A549 (cell line): ENCODE results near the gene ELOVL5. TPM values are rescaled to one million over a fixed set of nuclear protein-coding genes. Genes with fewer than 3 reads are reported as not detected.

Experiments used
- ATAC-seq, 2 experiments: fragments of 200-7000 bp in 1 of 2; fragments of >200 bp in 1 of 2; cut with Nextera tagmentation in 1 of 2; cut with Tn5 transposase in 1 of 2; 3 replicates each; pipeline versions ENCODE4 v1.8.0 to v1.9.1; 2018 to 2020; ENCODE audit warnings: mild to moderate bottlenecking in 1 of 2, moderate library complexity in 1 of 2
- CTCF ChIA-PET: fragments of 300-600 bp; sonication (Branson Sonifier 250); formaldehyde crosslinking; extraction: SDS; loops from one replicate; lab custom pipeline; 2021; ENCODE audit warnings: antibody characterized with exemption, inconsistent platforms; lab: Yijun Ruan, JAX
- POLR2A ChIA-PET: fragments of 350-600 bp; formaldehyde crosslinking; extraction: SDS; loops from one replicate; lab custom pipeline; 2021; ENCODE audit warnings: antibody characterized with exemption, inconsistent platforms; lab: Yijun Ruan, JAX
- DNase-seq, 2 experiments: peaks; one replicate each; pipeline versions ENCODE4 v3.0.0 to v3.0.0-alpha.2; 2011 to 2016; ENCODE audit warnings: low read depth in 1 of 2, low spot score in 1 of 2
- FAIRE-seq: peaks from 2 replicates; lab custom pipeline; 2011; peaks lifted over from hg19 to GRCh38; lab: Jason Lieb, UNC
- H3K27ac ChIP-seq, 2 experiments: fragments of >200 bp; sonication (Bioruptor Twin); formaldehyde crosslinking; 3 replicates each; pipeline ENCODE4 v1.5.1; 2016 to 2017
- H3K4me1 ChIP-seq: fragments of >200 bp; sonication (Bioruptor Twin); formaldehyde crosslinking; 3 replicates; pipeline ENCODE4 v1.6.1; 2016
- H3K4me2 ChIP-seq: fragments of >200 bp; sonication (Bioruptor Twin); formaldehyde crosslinking; 3 replicates; pipeline ENCODE4 v1.6.1; 2016
- H3K4me3 ChIP-seq: fragments of >200 bp; sonication (Bioruptor Twin); formaldehyde crosslinking; 3 replicates; pipeline ENCODE4 v1.5.1; 2016
- H3K9me3 ChIP-seq: fragments of >200 bp; sonication (Bioruptor Twin); formaldehyde crosslinking; 3 replicates; pipeline ENCODE4 v1.6.1; 2016
- BHLHE40 ChIP-seq: IDR thresholded peaks from 2 replicates; pipeline ENCODE4 v1.6.1; 2012; ENCODE audit warnings: low read depth, low read length, inconsistent platforms
- CBX2 ChIP-seq: fragments of 200-600 bp; sonication (generic); IDR thresholded peaks from 2 replicates; pipeline ENCODE4 v1.6.1; 2016; ENCODE audit warnings: low read depth, mild to moderate bottlenecking, borderline replicate concordance
- CEBPB ChIP-seq, 2 experiments: fragments of >200 bp in 1 of 2; sonication (Bioruptor Twin) in 1 of 2; formaldehyde crosslinking in 1 of 2; IDR thresholded peaks; 2 replicates each; pipeline ENCODE4 v1.6.1; 2012 to 2016
- EHF ChIP-seq: fragments of 250-450 bp; sonication (Bioruptor Pico); IDR thresholded peaks from 2 replicates; pipeline ENCODE4 v1.5.0; 2020; ENCODE audit warnings: mild to moderate bottlenecking
- EHMT2 ChIP-seq: fragments of 200-600 bp; sonication (generic); IDR thresholded peaks from 2 replicates; pipeline ENCODE4 v1.6.1; 2016; ENCODE audit warnings: antibody characterized with exemption, low read depth, mild to moderate bottlenecking, moderate library complexity
- EP300 ChIP-seq, 2 experiments: fragments of >200 bp; sonication (Bioruptor Twin); formaldehyde crosslinking; IDR thresholded peaks; 2 replicates in 1 of 2; 3 replicates in 1 of 2; pipeline ENCODE4 v1.6.1; 2016 to 2017
- FOSB ChIP-seq: fragments of 250-450 bp; sonication (Bioruptor Pico); IDR thresholded peaks from 2 replicates; pipeline ENCODE4 v1.5.0; 2020; ENCODE audit warnings: mild to moderate bottlenecking, moderate library complexity
- FOSL2 ChIP-seq, 2 experiments: fragments of 450-650 bp in 1 of 2; fragments of >200 bp in 1 of 2; sonication (Bioruptor Twin) in 1 of 2; formaldehyde crosslinking; IDR thresholded peaks; 2 replicates each; pipeline versions ENCODE4 v1.5.0 to v1.6.1; 2016 to 2020; ENCODE audit warnings: mild to moderate bottlenecking in 1 of 2, moderate library complexity in 1 of 2
- HEYL ChIP-seq: fragments of 250-450 bp; sonication (Bioruptor Pico); IDR thresholded peaks from 2 replicates; pipeline ENCODE4 v1.8.0; 2021; ENCODE audit warnings: mild to moderate bottlenecking, moderate library complexity
- HOXB5 ChIP-seq: fragments of 250-450 bp; sonication (Bioruptor Pico); IDR thresholded peaks from 2 replicates; pipeline ENCODE4 v1.5.0; 2020; ENCODE audit warnings: mild to moderate bottlenecking, moderate library complexity
- KDM5A ChIP-seq: fragments of 200-600 bp; sonication (generic); IDR thresholded peaks from 2 replicates; pipeline ENCODE4 v1.6.1; 2016; ENCODE audit warnings: antibody characterized with exemption, mild to moderate bottlenecking
- MAFK ChIP-seq: fragments of 450-650 bp; IDR thresholded peaks from 2 replicates; pipeline ENCODE4 v1.6.1; 2014; ENCODE audit not compliant: partially characterized antibody
- MYC ChIP-seq: IDR thresholded peaks from 2 replicates; pipeline ENCODE4 v1.6.1; 2012; ENCODE audit warnings: mild to moderate bottlenecking, inconsistent platforms, low read length, improper control_type of control experiment, borderline replicate concordance
- PHF8 ChIP-seq: fragments of 200-600 bp; sonication (generic); IDR thresholded peaks from 2 replicates; pipeline ENCODE4 v1.6.1; 2016; ENCODE audit warnings: low read depth, mild to moderate bottlenecking, antibody characterized with exemption, moderate library complexity, borderline replicate concordance
- RARB ChIP-seq: fragments of 250-450 bp; sonication (Bioruptor Pico); IDR thresholded peaks from 2 replicates; pipeline ENCODE4 v1.8.0; 2021; ENCODE audit warnings: mild to moderate bottlenecking, moderate library complexity
- RNF2 ChIP-seq: fragments of 200-600 bp; sonication (generic); IDR thresholded peaks from 2 replicates; pipeline ENCODE4 v1.6.1; 2016; ENCODE audit warnings: low read depth, mild to moderate bottlenecking, antibody characterized with exemption, moderate library complexity, borderline replicate concordance
- SREBF2 ChIP-seq: fragments of 450-650 bp; IDR thresholded peaks from 2 replicates; pipeline ENCODE4 v1.6.1; 2014; ENCODE audit warnings: mild to moderate bottlenecking, moderate library complexity
- TFCP2L1 ChIP-seq: fragments of 250-450 bp; sonication (Bioruptor Pico); IDR thresholded peaks from 2 replicates; pipeline ENCODE4 v1.5.0; 2021; ENCODE audit warnings: mild to moderate bottlenecking
- ZC3H11A ChIP-seq: fragments of 450-650 bp; IDR thresholded peaks from 2 replicates; pipeline ENCODE4 v1.6.1; 2014; ENCODE audit warnings: antibody characterized with exemption, mild to moderate bottlenecking
- ZFP36 ChIP-seq: fragments of 450-650 bp; IDR thresholded peaks from 2 replicates; pipeline ENCODE4 v1.6.1; 2014; ENCODE audit warnings: borderline replicate concordance; ENCODE audit not compliant: partially characterized antibody
- ZNF302 ChIP-seq: fragments of 250-450 bp; sonication (Bioruptor Pico); IDR thresholded peaks from 2 replicates; pipeline ENCODE4 v1.9.0; 2021; ENCODE audit warnings: inconsistent platforms, mild to moderate bottlenecking, moderate library complexity
- ZSCAN20 ChIP-seq: fragments of 250-450 bp; sonication (Bioruptor Pico); IDR thresholded peaks from 2 replicates; pipeline ENCODE4 v1.8.0; 2022; ENCODE audit warnings: mild to moderate bottlenecking, moderate library complexity
- WGBS: methylation state at CpG from one replicate; pipeline ENCODE4 v1.1.6; 2017; ENCODE audit errors: missing lambda C conversion rate; 5-methylcytosine and 5-hydroxymethylcytosine counted together
- polyA plus RNA-seq, 4 experiments: library from polyadenylated mRNA; depleted of rRNA in 3 of 4; stranded (reverse); fragments of >200 nt; fragmentation: RNase III in 1 of 4; extraction: RNeasy Plus Mini Kit Qiagen cat#74134 plus additional on column Dnase treatment in 1 of 4; gene quantifications; 2 replicates in 3 of 4; 3 replicates in 1 of 4; pipeline ENCODE4 v1.2.3, GENCODE V29; 2011 to 2017
- TF ChIP-seq, protein P1 (sequence below): fragments of >200 bp; sonication (Bioruptor Twin); formaldehyde crosslinking; IDR thresholded peaks from 3 replicates; pipeline ENCODE4 v1.6.1; 2016
- TF ChIP-seq, protein P2 (sequence below): fragments of 200-600 bp; sonication (generic); IDR thresholded peaks from 2 replicates; pipeline ENCODE4 v1.6.1; 2016; ENCODE audit warnings: antibody characterized with exemption, mild to moderate bottlenecking, moderate library complexity
- TF ChIP-seq, protein P3 (sequence below): fragments of 250-450 bp; sonication (Bioruptor Pico); IDR thresholded peaks from 2 replicates; pipeline ENCODE4 v1.5.0; 2020; ENCODE audit warnings: low read depth, mild to moderate bottlenecking, moderate library complexity
- TF ChIP-seq, protein P4 (sequence below): IDR thresholded peaks from 2 replicates; pipeline ENCODE4 v1.6.1; 2012

Gene ELOVL5
- polyA plus RNA-seq, 2 of the 4 experiments (the other 2 are of a cell fraction) = 90.9 to 95.4 TPM

GRCh38 chr6:53240139-53240538 is 108.6 kb downstream of the ELOVL5 start (continued):
- TF ChIP-seq, protein P1, sequence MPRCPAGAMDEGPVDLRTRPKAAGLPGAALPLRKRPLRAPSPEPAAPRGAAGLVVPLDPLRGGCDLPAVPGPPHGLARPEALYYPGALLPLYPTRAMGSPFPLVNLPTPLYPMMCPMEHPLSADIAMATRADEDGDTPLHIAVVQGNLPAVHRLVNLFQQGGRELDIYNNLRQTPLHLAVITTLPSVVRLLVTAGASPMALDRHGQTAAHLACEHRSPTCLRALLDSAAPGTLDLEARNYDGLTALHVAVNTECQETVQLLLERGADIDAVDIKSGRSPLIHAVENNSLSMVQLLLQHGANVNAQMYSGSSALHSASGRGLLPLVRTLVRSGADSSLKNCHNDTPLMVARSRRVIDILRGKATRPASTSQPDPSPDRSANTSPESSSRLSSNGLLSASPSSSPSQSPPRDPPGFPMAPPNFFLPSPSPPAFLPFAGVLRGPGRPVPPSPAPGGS = no peak
- TF ChIP-seq BHLHE40 (no peak), ZFP36 (no peak), RARB (no peak), MYC (no peak), EHF (CRISPR knock-in tag) (no peak), TFCP2L1 (CRISPR knock-in tag) (no peak)
- TF ChIP-seq, protein P2, sequence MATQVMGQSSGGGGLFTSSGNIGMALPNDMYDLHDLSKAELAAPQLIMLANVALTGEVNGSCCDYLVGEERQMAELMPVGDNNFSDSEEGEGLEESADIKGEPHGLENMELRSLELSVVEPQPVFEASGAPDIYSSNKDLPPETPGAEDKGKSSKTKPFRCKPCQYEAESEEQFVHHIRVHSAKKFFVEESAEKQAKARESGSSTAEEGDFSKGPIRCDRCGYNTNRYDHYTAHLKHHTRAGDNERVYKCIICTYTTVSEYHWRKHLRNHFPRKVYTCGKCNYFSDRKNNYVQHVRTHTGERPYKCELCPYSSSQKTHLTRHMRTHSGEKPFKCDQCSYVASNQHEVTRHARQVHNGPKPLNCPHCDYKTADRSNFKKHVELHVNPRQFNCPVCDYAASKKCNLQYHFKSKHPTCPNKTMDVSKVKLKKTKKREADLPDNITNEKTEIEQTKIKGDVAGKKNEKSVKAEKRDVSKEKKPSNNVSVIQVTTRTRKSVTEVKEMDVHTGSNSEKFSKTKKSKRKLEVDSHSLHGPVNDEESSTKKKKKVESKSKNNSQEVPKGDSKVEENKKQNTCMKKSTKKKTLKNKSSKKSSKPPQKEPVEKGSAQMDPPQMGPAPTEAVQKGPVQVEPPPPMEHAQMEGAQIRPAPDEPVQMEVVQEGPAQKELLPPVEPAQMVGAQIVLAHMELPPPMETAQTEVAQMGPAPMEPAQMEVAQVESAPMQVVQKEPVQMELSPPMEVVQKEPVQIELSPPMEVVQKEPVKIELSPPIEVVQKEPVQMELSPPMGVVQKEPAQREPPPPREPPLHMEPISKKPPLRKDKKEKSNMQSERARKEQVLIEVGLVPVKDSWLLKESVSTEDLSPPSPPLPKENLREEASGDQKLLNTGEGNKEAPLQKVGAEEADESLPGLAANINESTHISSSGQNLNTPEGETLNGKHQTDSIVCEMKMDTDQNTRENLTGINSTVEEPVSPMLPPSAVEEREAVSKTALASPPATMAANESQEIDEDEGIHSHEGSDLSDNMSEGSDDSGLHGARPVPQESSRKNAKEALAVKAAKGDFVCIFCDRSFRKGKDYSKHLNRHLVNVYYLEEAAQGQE = no peak

- TF ChIP-seq CEBPB (IDR thresholded peaks at IDR 0.05) (no peak), EP300 (IDR thresholded peaks at IDR 0.05) (no peak), HOXB5 (CRISPR knock-in tag) (no peak), ZC3H11A (no peak), ZNF302 (CRISPR knock-in tag) (no peak), CBX2 (no peak), RNF2 (no peak), PHF8 (no peak), FOSB (CRISPR knock-in tag) (no peak), MYC (no peak), SREBF2 (no peak), EHMT2 (no peak), BHLHE40 (no peak), FOSL2 (IDR thresholded peaks at IDR 0.05) (no peak), FOSL2 (CRISPR knock-in tag; IDR thresholded peaks at IDR 0.05) (no peak), ZSCAN20 (CRISPR knock-in tag) (no peak), HEYL (CRISPR knock-in tag) (no peak), KDM5A (no peak), MAFK (no peak)
- TF ChIP-seq, protein P3, sequence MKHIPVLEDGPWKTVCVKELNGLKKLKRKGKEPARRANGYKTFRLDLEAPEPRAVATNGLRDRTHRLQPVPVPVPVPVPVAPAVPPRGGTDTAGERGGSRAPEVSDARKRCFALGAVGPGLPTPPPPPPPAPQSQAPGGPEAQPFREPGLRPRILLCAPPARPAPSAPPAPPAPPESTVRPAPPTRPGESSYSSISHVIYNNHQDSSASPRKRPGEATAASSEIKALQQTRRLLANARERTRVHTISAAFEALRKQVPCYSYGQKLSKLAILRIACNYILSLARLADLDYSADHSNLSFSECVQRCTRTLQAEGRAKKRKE (CRISPR knock-in tag) = no peak
- TF ChIP-seq, protein P4, sequence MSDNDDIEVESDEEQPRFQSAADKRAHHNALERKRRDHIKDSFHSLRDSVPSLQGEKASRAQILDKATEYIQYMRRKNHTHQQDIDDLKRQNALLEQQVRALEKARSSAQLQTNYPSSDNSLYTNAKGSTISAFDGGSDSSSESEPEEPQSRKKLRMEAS = no peak
- TF ChIP-seq, all 56 proteins: peak for 0
Observed at GRCh38 chr6:53239526-53239925, 109.2 kb downstream of the ELOVL5 start.

More at GRCh38 chr6:53239526-53239925, 109.2 kb downstream of the ELOVL5 start:
- WGBS = 51% methylated on average over 3 of the region's 3 CpGs
- Histone ChIP-seq H3K27ac (no peak overlapping the region), H3K4me3 (no peak overlapping the region), H3K4me2 (no peak overlapping the region), H3K4me1 (no peaks in the 10 kb centered on the region), H3K9me3 (no peaks in the 10 kb centered on the region)
- FAIRE-seq = no peak
- DNase-seq = no peak
- no peak for ATAC-seq
- ChIA-PET POLR2A (no interaction called here), CTCF (no interaction called here)
